AG08396 (cell line): ENCODE results near the gene SELENOP.
"Not testable (repeated sequence)": the region's sequence is repeated elsewhere in the genome, so short reads cannot be mapped to it uniquely, and the experiment has no call there.

Experiments
- DNase-seq: peaks from one replicate; pipeline ENCODE4 v3.0.0; 2012; ENCODE audit warnings: low spot score, mixed read lengths

The SELENOP gene

GRCh38 chr5:42826757-42827515, 15.2 kb upstream of the SELENOP start:
- DNase-seq = no peak

GRCh38 chr5:42825422-42826148, 13.9 kb upstream of the SELENOP start:
- DNase-seq = no peak

- DNase-seq = no peak
Measured at GRCh38 chr5:42824347-42824976, 12.8 kb upstream of the SELENOP start.

GRCh38 chr5:42822548-42822947, 10.9 kb upstream of the SELENOP start:
- no peak for DNase-seq

- no peak for DNase-seq
Measured at GRCh38 chr5:42819745-42820144, 8.1 kb upstream of the SELENOP start.

- not testable (repeated sequence) for DNase-seq
Measured at GRCh38 chr5:42816546-42816945, 4.9 kb upstream of the SELENOP start.

GRCh38 chr5:42813533-42813932, 1.8 kb upstream of the SELENOP start:
- DNase-seq = no peak

GRCh38 chr5:42812620-42813019, 928 bp upstream of the SELENOP start:
- no peak for DNase-seq

GRCh38 chr5:42810834-42811590, 680 bp downstream of the SELENOP start:
- no peak for DNase-seq

- DNase-seq = no peak
Measured at GRCh38 chr5:42808888-42809611, 2.6 kb downstream of the SELENOP start.

- peak; percentile 15 for DNase-seq
Measured at GRCh38 chr5:42807722-42808447, 3.8 kb downstream of the SELENOP start.

- DNase-seq = no peak
Measured at GRCh38 chr5:42806701-42807262, 4.9 kb downstream of the SELENOP start.

- DNase-seq = no peak
Measured at GRCh38 chr5:42806004-42806700, 5.5 kb downstream of the SELENOP start.

GRCh38 chr5:42804717-42805339, 6.9 kb downstream of the SELENOP start:
- no peak for DNase-seq

GRCh38 chr5:42801516-42802166, 10.1 kb downstream of the SELENOP start:
- DNase-seq = no peak

GRCh38 chr5:42800748-42801330, 10.9 kb downstream of the SELENOP start:
- no peak for DNase-seq

GRCh38 chr5:42799668-42800114, 12.0 kb downstream of the SELENOP start:
- no peak for DNase-seq

GRCh38 chr5:42799241-42799608, 12.5 kb downstream of the SELENOP start:
- DNase-seq = no peak
